K562 treated with DMSO at 1 percent for 12 hours (cell line): Measurements from ENCODE around the gene LYSET. TPM values are rescaled to one million over a fixed set of nuclear protein-coding genes. Genes with fewer than 3 reads are reported as not detected.

Experiments
- total RNA-seq: library from RNA; unstranded; fragments of 300-600 nt; gene quantifications from 2 replicates; pipeline ENCODE4 v1.2.3, GENCODE V29; 2022; ENCODE audit not compliant: insufficient read depth

The LYSET gene
- total RNA-seq, result 15.6 and 28.6 TPM in 2 replicates

GRCh38 chr14:93184391-93185348, at the start of gene LYSET, which contains the start of gene MOAP1:
LYSET (plus strand) TSS chr14:93185317; CDS start chr14:93185406, 89 bp downstream.
MOAP1 (minus strand) TSS chr14:93184897; CDS start chr14:93184242, 655 bp downstream.

GRCh38 chr14:93206793-93207467, 21.8 kb downstream of the LYSET start, which contains the start of the genes GON7 and UBR7:
GON7 (minus strand) TSS chr14:93207065; CDS start chr14:93207037, 28 bp downstream.
UBR7 (plus strand) TSS chr14:93207256; CDS start chr14:93207292, 36 bp downstream.

Other genes with a start within 250 kb of the LYSET start
- 16.7 and 31.5 TPM in 2 replicates for gene ITPK1, start 69.4 kb upstream of the LYSET start, total RNA-seq
- gene MOAP1, start 420 bp upstream of the LYSET start, total RNA-seq, result 9.0 and 15.5 TPM in 2 replicates
- gene GON7, start 21.7 kb downstream of the LYSET start, total RNA-seq, result 13.9 and 14.4 TPM in 2 replicates
- gene UBR7, start 21.9 kb downstream of the LYSET start, total RNA-seq, result 15.0 and 34.5 TPM in 2 replicates
- 1.8 and 7.3 TPM in 2 replicates for gene BTBD7, start 147.7 kb downstream of the LYSET start, total RNA-seq
- gene COX8C, start 161.9 kb downstream of the LYSET start, total RNA-seq, result not detected in 2 replicates
- not detected in 2 replicates for gene UNC79, start 245.6 kb downstream of the LYSET start, total RNA-seq